ENCODE results near the gene KLK12.

- no peak for TF ChIP-seq POLR2A (IDR thresholded peaks at IDR 0.05)
- TF ChIP-seq, protein P1, sequence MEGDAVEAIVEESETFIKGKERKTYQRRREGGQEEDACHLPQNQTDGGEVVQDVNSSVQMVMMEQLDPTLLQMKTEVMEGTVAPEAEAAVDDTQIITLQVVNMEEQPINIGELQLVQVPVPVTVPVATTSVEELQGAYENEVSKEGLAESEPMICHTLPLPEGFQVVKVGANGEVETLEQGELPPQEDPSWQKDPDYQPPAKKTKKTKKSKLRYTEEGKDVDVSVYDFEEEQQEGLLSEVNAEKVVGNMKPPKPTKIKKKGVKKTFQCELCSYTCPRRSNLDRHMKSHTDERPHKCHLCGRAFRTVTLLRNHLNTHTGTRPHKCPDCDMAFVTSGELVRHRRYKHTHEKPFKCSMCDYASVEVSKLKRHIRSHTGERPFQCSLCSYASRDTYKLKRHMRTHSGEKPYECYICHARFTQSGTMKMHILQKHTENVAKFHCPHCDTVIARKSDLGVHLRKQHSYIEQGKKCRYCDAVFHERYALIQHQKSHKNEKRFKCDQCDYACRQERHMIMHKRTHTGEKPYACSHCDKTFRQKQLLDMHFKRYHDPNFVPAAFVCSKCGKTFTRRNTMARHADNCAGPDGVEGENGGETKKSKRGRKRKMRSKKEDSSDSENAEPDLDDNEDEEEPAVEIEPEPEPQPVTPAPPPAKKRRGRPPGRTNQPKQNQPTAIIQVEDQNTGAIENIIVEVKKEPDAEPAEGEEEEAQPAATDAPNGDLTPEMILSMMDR (IDR thresholded peaks at IDR 0.05) = no peak
These were observed 5.1 kb downstream of the KLK12 start for GRCh38 chr19:51029718-51030117.
